Uterus (tissue), 2 donors: ENCODE measurements around the gene PDE3B.

ENCODE experiments used
- POLR2A ChIP-seq, 2 donors: fragments of 450-650 bp; IDR thresholded peaks; one replicate each; pipeline ENCODE4 v1.6.1; 2016; ENCODE audit warnings: antibody characterized with exemption in 2 of 2, mild to moderate bottlenecking in 1 of 2, moderate library complexity in 1 of 2
- TF ChIP-seq, protein P1 (sequence below), 4 experiments: fragments of 200-600 bp in 2 of 4; fragments of 450-650 bp in 2 of 4; sonication (generic) in 2 of 4; IDR thresholded peaks; one replicate each; pipeline ENCODE4 v1.5.1; 2016 to 2019; ENCODE audit warnings: antibody characterized with exemption in 4 of 4, mild to moderate bottlenecking in 2 of 4, moderate library complexity in 1 of 4

- TF ChIP-seq POLR2A (IDR thresholded peaks at IDR 0.05): no peak
- TF ChIP-seq, protein P1, sequence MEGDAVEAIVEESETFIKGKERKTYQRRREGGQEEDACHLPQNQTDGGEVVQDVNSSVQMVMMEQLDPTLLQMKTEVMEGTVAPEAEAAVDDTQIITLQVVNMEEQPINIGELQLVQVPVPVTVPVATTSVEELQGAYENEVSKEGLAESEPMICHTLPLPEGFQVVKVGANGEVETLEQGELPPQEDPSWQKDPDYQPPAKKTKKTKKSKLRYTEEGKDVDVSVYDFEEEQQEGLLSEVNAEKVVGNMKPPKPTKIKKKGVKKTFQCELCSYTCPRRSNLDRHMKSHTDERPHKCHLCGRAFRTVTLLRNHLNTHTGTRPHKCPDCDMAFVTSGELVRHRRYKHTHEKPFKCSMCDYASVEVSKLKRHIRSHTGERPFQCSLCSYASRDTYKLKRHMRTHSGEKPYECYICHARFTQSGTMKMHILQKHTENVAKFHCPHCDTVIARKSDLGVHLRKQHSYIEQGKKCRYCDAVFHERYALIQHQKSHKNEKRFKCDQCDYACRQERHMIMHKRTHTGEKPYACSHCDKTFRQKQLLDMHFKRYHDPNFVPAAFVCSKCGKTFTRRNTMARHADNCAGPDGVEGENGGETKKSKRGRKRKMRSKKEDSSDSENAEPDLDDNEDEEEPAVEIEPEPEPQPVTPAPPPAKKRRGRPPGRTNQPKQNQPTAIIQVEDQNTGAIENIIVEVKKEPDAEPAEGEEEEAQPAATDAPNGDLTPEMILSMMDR (IDR thresholded peaks at IDR 0.05): no peak
Measured at GRCh38 chr11:14636119-14636518, 7.5 kb upstream of the PDE3B start.
